Measurements from ENCODE around the gene TMPRSS6. TPM values are rescaled to one million over a fixed set of nuclear protein-coding genes. Genes with fewer than 3 reads are reported as not detected.

Gene TMPRSS6
- total and polyA plus RNA-seq, 2 donors from 2014 or later: 1.4 TPM; not detected in 1

GRCh38 chr22:37146507-37147180, 37.1 kb upstream of the TMPRSS6 start:
- intact Hi-C loops (cut with DNase I): no loop called here
- Histone ChIP-seq H3K27me3 (ENCODE audit: control insufficient read depth, insufficient read depth, low read length) (no peaks in the 10 kb centered on the region), H3K9me3 (ENCODE audit: control insufficient read depth in 2 of 3, insufficient read depth in 1 of 3, low read length in 3 of 3) (no peaks in the 10 kb centered on the region), H3K4me1 (ENCODE audit: control insufficient read depth in 2 of 3, insufficient read depth in 2 of 3, low read depth in 1 of 3, low read length in 3 of 3) (no peaks in the 10 kb centered on the region), H3K4me3 (ENCODE audit: low read length in 3 of 3) (no peak overlapping the region), H3K9ac (ENCODE audit: low read length in 3 of 3) (no peak overlapping the region), H3K27ac (ENCODE audit: low read depth in 2 of 2, low read length in 2 of 2) (no peak overlapping the region), H3K36me3 (ENCODE audit: control insufficient read depth in 2 of 3, insufficient read depth in 3 of 3, low read length in 3 of 3) (no peaks in the 10 kb centered on the region)
- FAIRE-seq (no peak), DNase-seq (peak in 1 of 5 donors; percentile 40)
- no peak for TF ChIP-seq CTCF (IDR thresholded peaks at IDR 0.05; ENCODE audit: borderline replicate concordance, extremely low read depth, insufficient read depth)

- FAIRE-seq: no peak
- no peak overlapping the region for H3K9ac ChIP-seq (ENCODE audit: low read length in 3 of 3)
Measured at GRCh38 chr22:37146051-37146385, 36.5 kb upstream of the TMPRSS6 start.

GRCh38 chr22:37145180-37146050, 35.9 kb upstream of the TMPRSS6 start:
- no peaks in the 10 kb centered on the region for H3K36me3 ChIP-seq (ENCODE audit: control insufficient read depth in 2 of 3, insufficient read depth in 3 of 3, low read length in 3 of 3)
- DNase-seq: peak in 4 of 5 donors; percentile 42 to 79 (median 50)
- H3K4me1 ChIP-seq (ENCODE audit: control insufficient read depth in 2 of 3, insufficient read depth in 2 of 3, low read depth in 1 of 3, low read length in 3 of 3): no peaks in the 10 kb centered on the region
- no peak for FAIRE-seq
- TF ChIP-seq CTCF (IDR thresholded peaks at IDR 0.05; ENCODE audit: borderline replicate concordance, extremely low read depth, insufficient read depth): no peak
- H3K9me3 ChIP-seq (ENCODE audit: control insufficient read depth in 2 of 3, insufficient read depth in 1 of 3, low read length in 3 of 3): no peaks in the 10 kb centered on the region
- no peaks in the 10 kb centered on the region for H3K27me3 ChIP-seq (ENCODE audit: control insufficient read depth, insufficient read depth, low read length)
- H3K9ac ChIP-seq (ENCODE audit: low read length in 3 of 3): no peak overlapping the region
- no peak overlapping the region for H3K4me3 ChIP-seq (ENCODE audit: low read length in 3 of 3)
- no peak overlapping the region for H3K27ac ChIP-seq (ENCODE audit: low read depth in 2 of 2, low read length in 2 of 2)
- intact Hi-C loops (cut with DNase I): no loop called here

More at GRCh38 chr22:37146051-37146385, 36.5 kb upstream of the TMPRSS6 start:
- DNase-seq: peak in 1 of 5 donors; percentile 45
- Histone ChIP-seq H3K4me1 (ENCODE audit: control insufficient read depth in 2 of 3, insufficient read depth in 2 of 3, low read depth in 1 of 3, low read length in 3 of 3) (no peaks in the 10 kb centered on the region), H3K27me3 (ENCODE audit: control insufficient read depth, insufficient read depth, low read length) (no peaks in the 10 kb centered on the region), H3K4me3 (ENCODE audit: low read length in 3 of 3) (no peak overlapping the region), H3K9me3 (ENCODE audit: control insufficient read depth in 2 of 3, insufficient read depth in 1 of 3, low read length in 3 of 3) (no peaks in the 10 kb centered on the region), H3K27ac (ENCODE audit: low read depth in 2 of 2, low read length in 2 of 2) (no peak overlapping the region), H3K36me3 (ENCODE audit: control insufficient read depth in 2 of 3, insufficient read depth in 3 of 3, low read length in 3 of 3) (no peaks in the 10 kb centered on the region)
- intact Hi-C loops (cut with DNase I): no loop called here
- no peak for TF ChIP-seq CTCF (IDR thresholded peaks at IDR 0.05; ENCODE audit: borderline replicate concordance, extremely low read depth, insufficient read depth)

All from kidney (tissue), 14 donors.